ENCODE measurements around the gene STARD5. TPM values are rescaled to one million over a fixed set of nuclear protein-coding genes. Genes with fewer than 3 reads are reported as not detected.

The STARD5 gene
- total and polyA plus RNA-seq, 9 of the 15 experiments (the other 6 are each of a cell fraction or from before 2014, with no cell fraction given): 1.7 to 5.7 (median 2.2) TPM

DNA sequence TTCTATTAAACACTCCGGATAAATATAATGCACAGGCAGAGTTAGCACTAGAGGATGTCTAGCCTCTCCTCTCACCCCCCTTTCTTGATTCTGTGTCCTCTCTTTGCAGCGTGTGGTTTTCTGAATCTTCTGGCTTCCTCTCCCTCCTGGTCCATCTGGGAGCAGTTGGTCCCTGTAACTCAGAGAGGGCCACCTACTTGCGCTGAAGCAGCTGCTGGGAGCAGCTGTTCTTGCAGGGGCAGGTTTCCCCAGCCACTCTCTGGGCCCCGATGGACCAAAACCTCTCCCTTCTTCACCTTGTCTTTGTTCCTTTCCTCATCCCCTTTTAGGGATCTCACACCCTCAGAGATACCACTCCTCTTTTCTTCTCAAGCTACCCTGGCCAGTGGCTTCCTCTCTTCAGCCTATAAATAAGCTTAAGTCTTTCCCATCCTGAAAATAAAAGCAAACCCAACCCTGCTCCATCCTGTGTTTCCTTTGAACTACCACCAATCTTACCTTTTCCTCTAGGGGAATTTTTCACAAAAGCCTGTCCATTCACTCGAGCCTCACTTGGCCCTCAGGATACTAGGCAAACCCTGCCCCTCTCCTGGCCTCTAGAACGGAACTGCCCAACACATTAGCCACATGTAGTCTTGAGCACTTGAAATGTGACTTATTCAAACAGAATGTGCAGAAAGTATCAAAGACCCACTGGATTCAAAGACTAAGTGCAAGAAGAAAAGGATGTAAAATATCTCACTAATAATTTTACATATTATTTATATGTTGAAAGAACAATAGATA, 59.7 kb downstream of the STARD5 start:
- H3K4me1 ChIP-seq (replicated peaks in 1 of 2; ENCODE audit: control insufficient read depth in 2 of 2, insufficient read depth in 2 of 2, low read length in 2 of 2): peaks cover 3 to 13% of the 10 kb centered on the region in 2 experiments; a peak in 3 of 5 replicates
- H3K9ac ChIP-seq (ENCODE audit: insufficient read depth in 1 of 2, low read depth in 2 of 2, low read length in 2 of 2): no peak overlapping the region
- H3K4me2 ChIP-seq (ENCODE audit: insufficient read depth, low read length): no peak overlapping the region
- in situ Hi-C loops (cut with MboI): loop anchor here (10.0 kb wide), 1 partner anchor 809 kb away; no protein-coding TSS in a partner anchor
- BruUV-seq (replicated peaks): no TSS peak
- intact Hi-C loops (cut with micrococcal nuclease): no loop called here
- H3K9me3 ChIP-seq (replicated peaks; ENCODE audit: control insufficient read depth, insufficient read depth, low read depth, low read length): no peaks in the 10 kb centered on the region
- H4K20me1 ChIP-seq (replicated peaks; ENCODE audit: control insufficient read depth, insufficient read depth, low read length): no peaks in the 10 kb centered on the region
- no peak overlapping the region for H3K27ac ChIP-seq (ENCODE audit: extremely low read depth, low read depth, low read length)
- no peaks in the 10 kb centered on the region for H3K27me3 ChIP-seq (ENCODE audit: control insufficient read depth in 2 of 2, insufficient read depth in 2 of 2, low read length in 2 of 2)
- ATAC-seq (no peak), DNase-seq (ENCODE audit: extremely low read depth in 1 of 4, low spot score in 3 of 4) (no peak), FAIRE-seq (no peak)
- no peaks in the 10 kb centered on the region for H3K9me1 ChIP-seq (ENCODE audit: control insufficient read depth, insufficient read depth, low read length)
- ChIA-PET POLR2A (no interaction called here), CTCF (ENCODE audit: low intra/inter-chr PET ratio) (interaction anchor here (3.7 to 4.5 kb wide), 2 partner anchors 158 to 286 kb away, joined by 53 to 115 read pairs; no protein-coding TSS in a partner anchor)
- peaks cover 3% of the 10 kb centered on the region; the same call in 2 of the 3 replicates for H3K36me3 ChIP-seq (ENCODE audit: control insufficient read depth, insufficient read depth, low read length)
- TF ChIP-seq ZFP36 (IDR thresholded peaks at IDR 0.05; ENCODE audit: low read depth, low read length, partially characterized antibody) (no peak), BDP1 (IDR thresholded peaks at IDR 0.05; ENCODE audit: insufficient read depth, insufficient read length) (no peak), DACH1 (IDR thresholded peaks at IDR 0.05; ENCODE audit: partially characterized antibody) (no peak), MCM2 (IDR thresholded peaks at IDR 0.05; ENCODE audit: low read depth) (no peak), DPF2 (IDR thresholded peaks at IDR 0.05) (no peak), ELK1 (CRISPR knock-in tag; IDR thresholded peaks at IDR 0.05) (no peak), TCFL5 (CRISPR knock-in tag; conservative IDR thresholded peaks at IDR 0.05) (no peak), E2F6 (IDR thresholded peaks at IDR 0.05; ENCODE audit: borderline replicate concordance in 1 of 2, extremely low read depth in 1 of 2, insufficient read depth in 1 of 2, insufficient read length in 1 of 2, low read depth in 1 of 2, low read length in 1 of 2, poor library complexity in 1 of 2, severe bottlenecking in 1 of 2) (no peak), TAF1 (IDR thresholded peaks at IDR 0.05; ENCODE audit: control insufficient read depth, extremely low read depth, insufficient read depth, low read length, severe bottlenecking) (no peak)
- TF ChIP-seq, protein P1, sequence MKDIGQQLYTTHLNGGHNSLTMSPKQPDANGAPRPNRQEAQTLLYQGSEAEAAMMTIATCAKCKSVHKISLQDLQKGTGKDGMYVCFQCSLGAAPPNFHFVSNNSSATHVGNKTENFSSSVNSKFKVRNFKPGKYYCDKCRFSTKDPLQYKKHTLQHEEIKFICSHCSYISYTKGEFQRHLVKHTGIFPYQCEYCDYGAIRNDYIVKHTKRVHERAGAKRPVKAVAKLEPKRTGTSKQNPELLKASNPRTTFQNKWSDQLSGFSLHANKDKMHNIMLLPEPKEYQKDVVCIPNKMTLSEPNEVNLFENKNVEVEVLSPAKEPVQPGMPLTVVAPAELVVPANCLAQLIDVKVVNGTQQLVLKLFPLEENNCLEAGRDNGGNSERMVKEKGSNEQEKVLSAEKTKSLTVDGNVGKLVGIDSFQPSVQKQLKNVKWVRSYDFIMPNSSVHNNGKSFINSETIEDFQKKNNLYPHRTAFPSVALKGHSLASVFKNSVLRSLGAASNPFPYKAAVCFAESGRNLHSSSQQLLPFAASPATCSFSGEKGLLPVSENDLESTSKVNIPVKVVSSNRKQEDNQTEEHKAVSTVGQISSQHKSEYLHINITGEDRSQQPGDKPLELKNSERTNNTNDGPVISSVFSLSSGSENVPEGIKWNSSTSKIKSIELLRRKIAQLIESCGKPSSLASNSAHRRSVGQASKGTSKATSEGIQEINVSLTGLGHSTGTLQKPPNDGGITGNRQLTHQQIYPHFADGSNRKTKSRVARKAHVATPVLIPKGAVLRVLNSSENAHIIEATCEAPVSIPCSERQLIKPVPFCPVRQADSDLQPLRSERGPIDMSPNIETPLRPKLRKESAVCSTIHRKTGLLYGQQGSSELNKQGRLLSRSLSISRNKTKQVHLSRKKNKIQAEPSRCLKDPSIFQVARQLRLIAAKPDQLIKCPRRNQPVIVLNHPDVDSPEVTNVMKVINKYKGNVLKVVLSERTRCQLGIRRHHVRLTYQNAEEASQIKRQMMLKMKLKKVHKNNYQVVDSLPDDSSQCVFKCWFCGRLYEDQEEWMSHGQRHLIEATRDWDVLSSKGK (CRISPR knock-in tag; IDR thresholded peaks at IDR 0.05): no peak
- no peak overlapping the region for H3K4me3 ChIP-seq
- no peak overlapping the region for H2AFZ ChIP-seq (ENCODE audit: low read depth, low read length)
- WGBS (ENCODE audit: insufficient coverage, low coverage, missing lambda C conversion rate): 69% methylated on average over 6 of the region's 6 CpGs
- H3K79me2 ChIP-seq (ENCODE audit: control insufficient read depth, insufficient read depth, low read length): no peaks in the 10 kb centered on the region
